ENCODE measurements around the gene MXRA8. TPM values are rescaled to one million over a fixed set of nuclear protein-coding genes. Genes with fewer than 3 reads are reported as not detected.

The MXRA8 gene
- total RNA-seq, 1 donor from 2014 or later, result 60.0 TPM

GRCh38 chr1:1352786-1353388 lies 5.5 kb downstream of the MXRA8 start:
- peaks cover 0 to 36% (median 22%) of the 10 kb centered on the region in 3 donors for H3K27me3 ChIP-seq (ENCODE audit: control insufficient read depth in 3 of 3, insufficient read depth in 3 of 3, low read length in 3 of 3)
- peaks cover 35 to 36% (median 35%) of the 10 kb centered on the region in 3 donors for H3K4me1 ChIP-seq (ENCODE audit: control insufficient read depth in 3 of 3, insufficient read depth in 3 of 3, low read length in 3 of 3)
- no peaks in the 10 kb centered on the region for H3K9me3 ChIP-seq (ENCODE audit: control insufficient read depth in 3 of 3, low read length in 3 of 3)
- no peak overlapping the region for H3K27ac ChIP-seq (ENCODE audit: low read depth, low read length)
- peak overlapping the region in 1 of 3 donors; percentile 33 for H3K9ac ChIP-seq (ENCODE audit: low read depth in 1 of 3, low read length in 3 of 3)
- H3K4me3 ChIP-seq (ENCODE audit: low read length in 3 of 3), result no peak overlapping the region
- H3K36me3 ChIP-seq (ENCODE audit: control insufficient read depth in 3 of 3, insufficient read depth in 3 of 3, low read length in 3 of 3), result peaks cover 0 to 2% (median 0%) of the 10 kb centered on the region in 3 donors

GRCh38 chr1:1351511-1352427 lies 6.6 kb downstream of the MXRA8 start:
- peak overlapping the region in 2 of 3 donors; percentile 35 to 45 for H3K4me3 ChIP-seq (ENCODE audit: low read length in 3 of 3)
- peak overlapping the region in 1 of 3 donors; percentile 33 for H3K9ac ChIP-seq (ENCODE audit: low read depth in 1 of 3, low read length in 3 of 3)
- no peaks in the 10 kb centered on the region for H3K9me3 ChIP-seq (ENCODE audit: control insufficient read depth in 3 of 3, low read length in 3 of 3)
- H3K36me3 ChIP-seq (ENCODE audit: control insufficient read depth in 3 of 3, insufficient read depth in 3 of 3, low read length in 3 of 3), result peaks cover 0 to 2% (median 0%) of the 10 kb centered on the region in 3 donors
- H3K27me3 ChIP-seq (ENCODE audit: control insufficient read depth in 3 of 3, insufficient read depth in 3 of 3, low read length in 3 of 3), result peaks cover 0 to 25% (median 17%) of the 10 kb centered on the region in 3 donors
- H3K27ac ChIP-seq (ENCODE audit: low read depth, low read length), result peak overlapping the region; percentile 48
- H3K4me1 ChIP-seq (ENCODE audit: control insufficient read depth in 3 of 3, insufficient read depth in 3 of 3, low read length in 3 of 3), result peaks cover 39 to 43% (median 40%) of the 10 kb centered on the region in 3 donors

DNA sequence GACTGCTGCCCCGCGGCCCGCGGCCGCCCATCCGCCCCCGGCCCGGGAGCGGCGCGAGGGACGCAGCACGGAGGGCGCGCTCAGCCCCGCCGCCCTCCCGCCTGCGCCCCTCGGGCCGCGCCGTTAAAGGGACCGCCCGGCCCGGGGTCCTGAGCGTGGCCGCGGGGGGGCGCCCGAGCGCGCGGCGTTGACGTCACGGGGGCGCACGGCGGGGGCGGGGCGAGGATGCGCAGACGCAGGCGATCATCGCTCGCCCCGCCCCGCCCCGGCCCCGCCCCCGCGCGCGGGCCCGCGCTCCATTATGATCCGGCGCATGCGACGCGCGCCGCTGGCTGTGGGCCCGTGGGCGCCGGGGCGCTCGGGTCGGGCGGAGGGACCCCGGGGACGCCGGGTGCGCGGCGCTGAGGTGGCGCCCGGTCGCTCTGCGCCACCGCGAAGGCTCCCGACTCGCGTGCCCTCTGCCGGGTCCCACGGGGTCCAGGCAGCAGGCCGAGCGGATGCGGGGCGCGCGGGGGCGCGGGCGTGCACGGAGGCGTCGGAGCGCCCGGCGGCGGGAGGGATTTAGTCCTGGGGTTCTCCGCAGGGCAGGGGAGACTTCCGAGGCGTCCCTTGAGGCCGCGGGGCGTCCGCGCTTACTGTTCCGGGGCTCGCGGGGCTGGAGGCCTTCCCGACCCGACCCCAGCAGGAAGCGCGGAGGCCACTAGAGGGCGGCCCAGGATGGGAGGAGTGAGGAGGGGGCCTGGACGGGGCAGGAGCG lies 8.9 kb downstream of the MXRA8 start, which contains the start of gene DVL1:
Gene DVL1 (minus strand): TSS at position 163 of the 757 bp plus-strand sequence. CDS start 353 bp downstream, outside the sequence.
- Histone ChIP-seq H3K9me3 (ENCODE audit: control insufficient read depth in 3 of 3, low read length in 3 of 3) (no peaks in the 10 kb centered on the region), H3K27ac (ENCODE audit: low read depth, low read length) (peak within 1 kb of the TSS; percentile 94), H3K9ac (ENCODE audit: low read depth in 1 of 3, low read length in 3 of 3) (peak within 1 kb of the TSS; percentile 86 to 96 (median 92)), H3K4me1 (ENCODE audit: control insufficient read depth in 3 of 3, insufficient read depth in 3 of 3, low read length in 3 of 3) (peaks cover 59 to 61% (median 61%) of the 10 kb centered on the region in 3 donors), H3K27me3 (ENCODE audit: control insufficient read depth in 3 of 3, insufficient read depth in 3 of 3, low read length in 3 of 3) (peaks cover 0 to 18% (median 13%) of the 10 kb centered on the region in 3 donors), H3K36me3 (ENCODE audit: control insufficient read depth in 3 of 3, insufficient read depth in 3 of 3, low read length in 3 of 3) (peaks cover 0 to 2% (median 0%) of the 10 kb centered on the region in 3 donors), H3K4me3 (ENCODE audit: low read length in 3 of 3) (peak within 1 kb of the TSS; percentile 83 to 89 (median 85))

- H3K4me1 ChIP-seq (ENCODE audit: control insufficient read depth in 3 of 3, insufficient read depth in 3 of 3, low read length in 3 of 3), result peaks cover 64 to 69% (median 66%) of the 10 kb centered on the region in 3 donors
- peak overlapping the region; percentile 94 for H3K27ac ChIP-seq (ENCODE audit: low read depth, low read length)
Observed at GRCh38 chr1:1348420-1349255, 9.7 kb downstream of the MXRA8 start.

DNA sequence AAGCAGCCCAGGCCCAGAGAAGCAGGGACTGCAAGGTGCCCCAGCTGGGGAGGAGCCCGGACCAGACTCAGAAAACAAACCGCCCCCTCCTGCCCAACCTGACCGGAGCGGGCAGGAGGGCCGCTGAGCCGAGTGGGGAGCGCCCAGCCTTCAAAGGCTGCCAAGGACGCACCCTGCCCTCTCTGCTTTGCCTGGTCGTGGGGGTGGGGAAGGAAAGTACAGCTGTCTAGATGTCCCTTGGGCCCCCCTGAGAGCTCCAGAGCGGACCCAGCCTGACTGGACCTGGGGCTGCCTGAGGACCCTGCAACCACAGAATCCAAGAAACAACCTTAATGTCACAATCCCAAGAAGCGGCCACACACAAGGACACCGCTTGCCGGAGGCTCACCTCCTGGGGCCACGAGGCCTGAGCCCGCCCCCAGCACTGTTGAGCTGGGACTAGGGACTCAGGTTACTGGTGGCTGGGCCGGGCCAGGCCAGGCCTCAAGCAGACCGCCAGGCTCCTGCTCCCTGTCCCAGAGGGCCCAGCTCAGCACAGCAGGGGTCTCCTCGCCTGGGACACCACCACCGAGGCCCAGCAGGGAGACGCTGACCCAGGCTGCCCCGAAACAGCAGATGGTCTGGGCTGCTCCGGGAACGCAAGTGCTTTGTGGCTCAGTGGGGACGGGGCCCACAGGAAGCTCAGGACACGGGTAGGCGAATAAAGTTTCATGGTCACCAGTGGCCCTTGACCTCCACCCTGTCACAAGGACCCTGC lies 10.5 kb downstream of the MXRA8 start:
- H3K4me1 ChIP-seq (ENCODE audit: control insufficient read depth in 3 of 3, insufficient read depth in 3 of 3, low read length in 3 of 3), result peaks cover 65 to 72% (median 67%) of the 10 kb centered on the region in 3 donors

More at GRCh38 chr1:1348420-1349255, 9.7 kb downstream of the MXRA8 start:
- no peaks in the 10 kb centered on the region for H3K9me3 ChIP-seq (ENCODE audit: control insufficient read depth in 3 of 3, low read length in 3 of 3)
- H3K36me3 ChIP-seq (ENCODE audit: control insufficient read depth in 3 of 3, insufficient read depth in 3 of 3, low read length in 3 of 3), result no peaks in the 10 kb centered on the region
- H3K9ac ChIP-seq (ENCODE audit: low read depth in 1 of 3, low read length in 3 of 3), result peak overlapping the region; percentile 86 to 96 (median 92)
- H3K4me3 ChIP-seq (ENCODE audit: low read length in 3 of 3), result peak overlapping the region; percentile 83 to 89 (median 85)
- peaks cover 0 to 10% (median 7%) of the 10 kb centered on the region in 3 donors for H3K27me3 ChIP-seq (ENCODE audit: control insufficient read depth in 3 of 3, insufficient read depth in 3 of 3, low read length in 3 of 3)

GRCh38 chr1:1347026-1347595 lies 11.2 kb downstream of the MXRA8 start:
- Histone ChIP-seq H3K9me3 (ENCODE audit: control insufficient read depth in 3 of 3, low read length in 3 of 3) (no peaks in the 10 kb centered on the region), H3K4me1 (ENCODE audit: control insufficient read depth in 3 of 3, insufficient read depth in 3 of 3, low read length in 3 of 3) (peaks cover 61 to 72% (median 64%) of the 10 kb centered on the region in 3 donors), H3K9ac (ENCODE audit: low read depth in 1 of 3, low read length in 3 of 3) (peak overlapping the region; percentile 86 to 96 (median 92)), H3K27ac (ENCODE audit: low read depth, low read length) (peak overlapping the region; percentile 94), H3K4me3 (ENCODE audit: low read length in 3 of 3) (peak overlapping the region; percentile 83 to 89 (median 85)), H3K27me3 (ENCODE audit: control insufficient read depth in 3 of 3, insufficient read depth in 3 of 3, low read length in 3 of 3) (no peaks in the 10 kb centered on the region), H3K36me3 (ENCODE audit: control insufficient read depth in 3 of 3, insufficient read depth in 3 of 3, low read length in 3 of 3) (peaks cover 0 to 2% (median 0%) of the 10 kb centered on the region in 3 donors)

More for the DNA sequence above, 10.5 kb downstream of the MXRA8 start:
- H3K27ac ChIP-seq (ENCODE audit: low read depth, low read length), result peak overlapping the region; percentile 94
- H3K4me3 ChIP-seq (ENCODE audit: low read length in 3 of 3), result peak overlapping the region; percentile 83 to 89 (median 85)
- H3K9me3 ChIP-seq (ENCODE audit: control insufficient read depth in 3 of 3, low read length in 3 of 3), result no peaks in the 10 kb centered on the region
- H3K36me3 ChIP-seq (ENCODE audit: control insufficient read depth in 3 of 3, insufficient read depth in 3 of 3, low read length in 3 of 3), result peaks cover 0 to 1% (median 0%) of the 10 kb centered on the region in 3 donors
- peak overlapping the region; percentile 86 to 96 (median 92) for H3K9ac ChIP-seq (ENCODE audit: low read depth in 1 of 3, low read length in 3 of 3)
- peaks cover 0 to 4% (median 0%) of the 10 kb centered on the region in 3 donors for H3K27me3 ChIP-seq (ENCODE audit: control insufficient read depth in 3 of 3, insufficient read depth in 3 of 3, low read length in 3 of 3)

DNA sequence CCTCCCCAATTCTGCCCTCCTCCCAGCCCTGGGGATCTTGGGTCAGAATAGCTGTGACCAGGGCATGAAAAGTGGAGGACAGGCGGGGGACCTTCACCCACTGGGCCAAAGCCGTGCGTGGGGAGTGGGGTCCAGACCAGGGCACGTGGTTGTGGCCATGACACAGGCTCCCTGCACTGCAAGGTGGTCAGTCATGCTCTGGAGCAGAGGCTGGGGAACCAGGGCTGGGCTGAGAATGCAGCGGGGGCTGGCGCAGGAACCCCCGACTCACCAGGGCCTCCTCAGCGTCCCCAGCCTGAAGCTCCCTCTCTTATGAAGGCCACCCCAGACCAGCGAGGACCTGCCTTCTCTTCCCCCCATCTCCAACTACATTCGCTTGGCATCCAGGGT lies 11.9 kb downstream of the MXRA8 start:
- Histone ChIP-seq H3K36me3 (ENCODE audit: control insufficient read depth in 3 of 3, insufficient read depth in 3 of 3, low read length in 3 of 3) (peaks cover 4 to 6% (median 5%) of the 10 kb centered on the region in 3 donors), H3K27ac (ENCODE audit: low read depth, low read length) (peak overlapping the region; percentile 94), H3K9ac (ENCODE audit: low read depth in 1 of 3, low read length in 3 of 3) (peak overlapping the region; percentile 86 to 96 (median 92)), H3K27me3 (ENCODE audit: control insufficient read depth in 3 of 3, insufficient read depth in 3 of 3, low read length in 3 of 3) (no peaks in the 10 kb centered on the region), H3K4me1 (ENCODE audit: control insufficient read depth in 3 of 3, insufficient read depth in 3 of 3, low read length in 3 of 3) (peaks cover 55 to 72% (median 59%) of the 10 kb centered on the region in 3 donors), H3K9me3 (ENCODE audit: control insufficient read depth in 3 of 3, low read length in 3 of 3) (no peaks in the 10 kb centered on the region), H3K4me3 (ENCODE audit: low read length in 3 of 3) (peak overlapping the region; percentile 48 to 89 (median 83))

DNA sequence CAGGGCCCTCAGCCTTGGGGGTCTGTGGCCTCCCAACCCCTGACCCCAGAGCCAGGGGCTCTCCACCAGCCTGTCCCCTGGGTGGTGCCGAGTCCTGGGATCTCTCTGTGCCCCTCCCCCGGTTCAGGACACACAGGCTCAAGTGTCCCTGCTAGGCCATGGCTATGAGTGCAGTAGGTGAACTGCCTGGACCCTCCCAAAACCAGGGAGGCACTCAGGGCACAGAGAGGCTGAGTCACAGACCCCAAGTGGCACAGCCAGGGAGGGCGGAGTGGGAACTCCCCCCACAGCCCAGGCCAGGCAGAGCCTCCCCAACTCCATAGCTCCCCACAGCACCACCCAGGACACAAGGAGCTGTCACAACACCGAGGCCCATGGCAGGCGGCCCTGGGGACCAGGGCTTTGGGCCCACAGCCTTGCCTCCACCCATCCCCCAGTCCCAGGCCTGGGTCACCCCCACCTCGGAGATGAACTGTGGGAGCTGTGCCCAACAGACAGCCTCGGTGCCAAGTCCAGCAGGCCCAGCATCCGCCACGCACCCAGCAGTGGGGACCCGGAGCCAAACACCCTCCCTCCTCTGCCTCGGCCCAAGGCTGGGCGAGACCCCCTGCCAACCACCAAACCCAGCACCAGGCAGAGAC lies 12.4 kb downstream of the MXRA8 start:
- Histone ChIP-seq H3K4me3 (ENCODE audit: low read length in 3 of 3) (peak overlapping the region; percentile 48 to 89 (median 83)), H3K9me3 (ENCODE audit: control insufficient read depth in 3 of 3, low read length in 3 of 3) (no peaks in the 10 kb centered on the region)

More for the DNA sequence above, 12.4 kb downstream of the MXRA8 start:
- peak overlapping the region; percentile 86 to 96 (median 92) for H3K9ac ChIP-seq (ENCODE audit: low read depth in 1 of 3, low read length in 3 of 3)
- H3K4me1 ChIP-seq (ENCODE audit: control insufficient read depth in 3 of 3, insufficient read depth in 3 of 3, low read length in 3 of 3), result peaks cover 55 to 75% (median 57%) of the 10 kb centered on the region in 3 donors
- no peaks in the 10 kb centered on the region for H3K27me3 ChIP-seq (ENCODE audit: control insufficient read depth in 3 of 3, insufficient read depth in 3 of 3, low read length in 3 of 3)
- peak overlapping the region; percentile 94 for H3K27ac ChIP-seq (ENCODE audit: low read depth, low read length)
- H3K36me3 ChIP-seq (ENCODE audit: control insufficient read depth in 3 of 3, insufficient read depth in 3 of 3, low read length in 3 of 3), result peaks cover 9 to 12% (median 11%) of the 10 kb centered on the region in 3 donors
